ENCODE results near the gene MVB12B. TPM values are rescaled to one million over a fixed set of nuclear protein-coding genes. Genes with fewer than 3 reads are reported as not detected.

The MVB12B gene
- total RNA-seq, 1 donor from 2014 or later: 2.5 TPM

GRCh38 chr9:126410229-126410628 is 83.6 kb downstream of the MVB12B start:
- no peak for ATAC-seq

- peak; percentile 31 for ATAC-seq
Observed at GRCh38 chr9:126411225-126411947, 84.8 kb downstream of the MVB12B start.

GRCh38 chr9:126411948-126412284 is 85.3 kb downstream of the MVB12B start:
- no peak for ATAC-seq

- ATAC-seq: no peak
Observed at GRCh38 chr9:126412905-126413304, 86.3 kb downstream of the MVB12B start.

GRCh38 chr9:126413391-126414068 is 86.9 kb downstream of the MVB12B start:
- no peak for ATAC-seq

- ATAC-seq: no peak
Observed at GRCh38 chr9:126415741-126416370, 89.2 kb downstream of the MVB12B start.

GRCh38 chr9:126417043-126417442 is 90.4 kb downstream of the MVB12B start:
- no peak for ATAC-seq

GRCh38 chr9:126417684-126418083 is 91.1 kb downstream of the MVB12B start:
- no peak for ATAC-seq

GRCh38 chr9:126418608-126419007 is 92.0 kb downstream of the MVB12B start:
- ATAC-seq: no peak

- ATAC-seq: no peak
Observed at GRCh38 chr9:126419475-126419874, 92.8 kb downstream of the MVB12B start.

- no peak for ATAC-seq
Observed at GRCh38 chr9:126420135-126420534, 93.5 kb downstream of the MVB12B start.

- ATAC-seq: peak; percentile 70
Observed at GRCh38 chr9:126420643-126421564, 94.3 kb downstream of the MVB12B start.

GRCh38 chr9:126421567-126422428 is 95.2 kb downstream of the MVB12B start:
- no peak for ATAC-seq

- no peak for ATAC-seq
Observed at GRCh38 chr9:126423142-126423915, 96.7 kb downstream of the MVB12B start.

- no peak for ATAC-seq
Observed at GRCh38 chr9:126423916-126424185, 97.2 kb downstream of the MVB12B start.

- ATAC-seq: no peak
Observed at GRCh38 chr9:126424511-126424910, 97.9 kb downstream of the MVB12B start.

GRCh38 chr9:126428534-126429175 is 102.0 kb downstream of the MVB12B start:
- ATAC-seq: no peak

GRCh38 chr9:126429190-126429589 is 102.6 kb downstream of the MVB12B start:
- no peak for ATAC-seq

GRCh38 chr9:126430124-126430523 is 103.5 kb downstream of the MVB12B start:
- ATAC-seq: no peak

- no peak for ATAC-seq
Observed at GRCh38 chr9:126431077-126431742, 104.6 kb downstream of the MVB12B start.

Data from esophagus mucosa (tissue), 1 donor.